IPS DF 4.7 (cell line): ENCODE data around the gene RIPK3.
"Not testable (repeated sequence)": the region's sequence is repeated elsewhere in the genome, so short reads cannot be mapped to it uniquely, and the experiment has no call there.

ENCODE experiments used
- DNase-seq: peaks from one replicate; pipeline ENCODE4 v3.0.0-alpha.2; 2013; ENCODE audit warnings: low spot score; ENCODE audit errors: extremely low read depth

Gene RIPK3

GRCh38 chr14:24339284-24340151 lies at the start of gene RIPK3:
RIPK3 (minus strand) TSS chr14:24339991; CDS start chr14:24339826, 165 bp downstream.
- no peak for DNase-seq

GRCh38 chr14:24389226-24389848 lies 49.5 kb upstream of the RIPK3 start:
- DNase-seq = no peak

GRCh38 chr14:24388474-24389179 lies 48.8 kb upstream of the RIPK3 start:
- no peak for DNase-seq

GRCh38 chr14:24387579-24387978 lies 47.8 kb upstream of the RIPK3 start:
- DNase-seq = not testable (repeated sequence)

- DNase-seq = no peak
These were observed 47.2 kb upstream of the RIPK3 start for GRCh38 chr14:24387009-24387345.

- DNase-seq = no peak
These were observed 45.7 kb upstream of the RIPK3 start for GRCh38 chr14:24385524-24385923.

GRCh38 chr14:24384169-24384568 lies 44.4 kb upstream of the RIPK3 start:
- DNase-seq = no peak

GRCh38 chr14:24382064-24382371 lies 42.2 kb upstream of the RIPK3 start:
- DNase-seq = no peak

- DNase-seq = no peak
These were observed 41.7 kb upstream of the RIPK3 start for GRCh38 chr14:24381363-24382063.

GRCh38 chr14:24379907-24380730 lies 40.3 kb upstream of the RIPK3 start:
- no peak for DNase-seq

GRCh38 chr14:24378981-24379906 lies 39.5 kb upstream of the RIPK3 start:
- no peak for DNase-seq

GRCh38 chr14:24378327-24378726 lies 38.5 kb upstream of the RIPK3 start:
- no peak for DNase-seq

GRCh38 chr14:24377657-24378056 lies 37.9 kb upstream of the RIPK3 start:
- DNase-seq = no peak

GRCh38 chr14:24377126-24377525 lies 37.3 kb upstream of the RIPK3 start:
- no peak for DNase-seq

GRCh38 chr14:24376448-24377070 lies 36.8 kb upstream of the RIPK3 start:
- no peak for DNase-seq

GRCh38 chr14:24372701-24373416 lies 33.1 kb upstream of the RIPK3 start:
- DNase-seq = no peak

- DNase-seq = not testable (repeated sequence)
These were observed 31.8 kb upstream of the RIPK3 start for GRCh38 chr14:24371605-24372004.

GRCh38 chr14:24370748-24371147 lies 31.0 kb upstream of the RIPK3 start:
- no peak for DNase-seq
